DMS153 (cell line): Measurements from ENCODE around the gene AKR1C8.

ENCODE experiments used
- DNase-seq: peaks from one replicate; lab custom pipeline; 2025; lab: John Stamatoyannopoulos, UW

Gene AKR1C8

DNA sequence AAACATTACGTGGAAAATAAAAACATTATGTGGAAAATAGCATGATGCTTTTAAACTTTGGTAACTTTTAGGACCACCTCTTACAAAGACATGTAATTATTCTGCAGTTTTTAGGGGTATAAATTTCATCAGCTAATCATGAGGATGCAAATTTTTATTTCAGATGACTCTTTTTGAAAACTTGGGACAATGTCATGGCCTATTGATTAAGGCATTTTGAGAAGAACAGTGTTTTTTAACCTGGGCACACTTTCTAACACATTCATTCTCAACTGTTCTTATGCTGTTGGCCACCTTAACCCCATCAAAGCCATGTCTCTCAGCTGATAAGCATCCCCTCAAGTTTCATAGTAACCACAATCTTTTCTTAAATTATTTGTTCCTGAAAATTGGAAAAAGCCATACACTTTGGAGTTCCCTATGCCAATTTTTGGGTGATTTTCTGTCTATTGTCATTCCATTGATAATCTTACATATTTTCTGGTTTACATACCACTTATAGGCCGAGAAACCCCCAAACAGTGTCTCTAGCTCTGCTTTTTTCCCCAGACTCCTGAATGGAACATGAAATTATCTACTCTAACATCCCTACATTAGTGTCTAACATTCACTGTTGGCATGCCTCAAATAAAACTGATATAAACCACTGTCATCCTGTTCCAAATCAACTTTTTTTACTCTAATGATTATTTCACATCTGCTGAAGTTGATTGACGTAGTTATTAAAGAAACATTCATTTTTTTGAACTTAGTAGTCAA is 76.1 kb downstream of the AKR1C8 start:
- DNase-seq = no peak

DNA sequence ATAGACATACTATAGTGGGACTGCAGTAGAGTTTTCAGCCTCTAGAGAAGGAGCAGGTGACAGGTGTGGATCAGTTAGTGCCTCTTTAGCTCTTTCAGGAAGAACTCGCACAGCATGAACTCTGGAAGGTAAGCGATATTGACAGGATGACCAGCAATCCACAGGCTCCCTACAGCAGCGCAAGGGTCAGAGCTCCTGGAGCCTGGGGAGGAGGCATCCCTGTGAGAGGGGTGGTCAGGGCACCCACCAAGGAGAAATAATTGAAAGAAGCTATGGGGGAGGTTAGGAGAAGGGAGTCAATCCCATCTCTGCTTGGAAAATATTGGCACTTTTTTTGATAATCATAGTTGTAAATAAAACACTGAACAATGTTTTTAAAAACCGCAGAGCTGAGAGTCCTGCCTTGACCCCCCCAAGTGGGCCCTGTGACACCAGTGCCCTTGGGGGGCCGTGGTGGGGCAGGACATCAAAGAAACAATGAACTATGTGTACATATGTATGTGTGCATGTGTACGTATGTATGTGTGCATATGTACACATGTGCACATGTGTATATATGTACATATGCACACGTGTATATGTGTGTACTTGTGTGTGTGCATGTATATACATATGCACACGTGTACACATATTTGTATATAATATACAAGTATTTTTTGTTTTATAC is 77.0 kb downstream of the AKR1C8 start:
- DNase-seq = no peak

GRCh38 chr10:5106553-5106952 is 78.4 kb downstream of the AKR1C8 start:
- no peak for DNase-seq

DNA sequence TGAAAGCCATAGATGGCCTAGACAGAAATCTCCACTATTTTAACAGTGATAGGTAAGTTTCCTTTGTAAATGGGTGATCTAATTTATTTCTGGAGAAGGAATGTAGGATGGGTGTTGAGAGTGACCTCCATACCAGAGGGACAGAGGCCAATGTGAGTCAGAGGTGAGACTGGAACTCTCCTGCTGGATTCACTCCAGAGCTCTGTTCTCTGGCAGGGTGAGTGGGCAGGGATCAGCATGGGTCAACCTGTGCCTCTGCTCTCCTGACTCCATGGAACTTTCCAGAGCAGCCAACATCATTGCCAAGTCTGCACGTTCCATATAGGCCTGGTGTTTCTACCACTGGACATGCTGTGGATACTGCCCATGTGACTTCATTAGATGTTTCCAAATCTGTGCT is 79.3 kb downstream of the AKR1C8 start:
- no peak for DNase-seq
